ENCODE results near the gene RABL6. TPM values are rescaled to one million over a fixed set of nuclear protein-coding genes. Genes with fewer than 3 reads are reported as not detected.
A peak's percentile ranks its signal among the peaks of the same experiment; 100 is the strongest.
"Not testable (repeated sequence)": the region's sequence is repeated elsewhere in the genome, so short reads cannot be mapped to it uniquely, and the experiment has no call there.

Gene RABL6
- total RNA-seq, 1 donor from 2014 or later, result 69.4 TPM

DNA sequence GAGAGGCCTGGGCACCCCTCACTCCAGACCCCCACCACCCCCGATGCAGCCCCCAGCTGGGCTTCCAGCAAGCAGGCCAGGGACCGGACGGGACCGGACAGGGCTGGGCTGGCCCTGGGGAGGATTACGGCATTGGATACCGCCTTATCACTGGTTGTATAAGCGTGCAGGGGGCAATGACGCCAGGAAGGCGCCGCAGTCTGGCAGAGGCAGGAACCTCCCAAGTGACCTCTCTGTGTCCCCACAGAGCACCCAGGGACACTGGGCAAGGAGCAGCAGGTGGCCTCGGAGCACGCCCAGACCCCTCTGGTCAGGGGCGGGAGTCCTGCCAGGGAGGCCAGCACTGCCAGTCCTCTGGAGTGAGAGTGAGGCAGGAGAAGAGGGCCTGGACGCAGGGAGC is 42.7 kb upstream of the RABL6 start:
- H3K27me3 Mint-ChIP-seq (ENCODE audit: low read depth, unreplicated experiment), result peaks cover 15% of the 10 kb centered on the region
- DNase-seq (ENCODE audit: low read depth), result no peak
- H3K9ac ChIP-seq (ENCODE audit: low read length), result no peak overlapping the region
- H3K27ac Mint-ChIP-seq (ENCODE audit: unreplicated experiment), result no peak overlapping the region
- no peaks in the 10 kb centered on the region for H3K9me3 Mint-ChIP-seq (ENCODE audit: unreplicated experiment)
- no peak overlapping the region for H3K27ac ChIP-seq (ENCODE audit: low read depth, low read length)
- H3K4me3 ChIP-seq (ENCODE audit: insufficient read depth, low read depth, low read length), result no peak overlapping the region
- H4K20me1 ChIP-seq (ENCODE audit: insufficient read depth, low read length), result no peaks in the 10 kb centered on the region
- no peaks in the 10 kb centered on the region for H3K9me3 ChIP-seq (ENCODE audit: insufficient read depth, low read depth, low read length)
- no peaks in the 10 kb centered on the region for H3K4me1 ChIP-seq (ENCODE audit: insufficient read depth, low read length)
- H3K79me2 ChIP-seq (ENCODE audit: insufficient read depth, low read length), result no peaks in the 10 kb centered on the region
- no peaks in the 10 kb centered on the region for H3K36me3 ChIP-seq (ENCODE audit: insufficient read depth, low read length)
- H3K4me1 Mint-ChIP-seq (ENCODE audit: low read depth, unreplicated experiment), result no peaks in the 10 kb centered on the region
- TF ChIP-seq CTCF (IDR thresholded peaks at IDR 0.05; ENCODE audit: insufficient read depth, low read depth, low read length) (no peak), EZH2 (IDR thresholded peaks at IDR 0.05; ENCODE audit: insufficient read depth, low read length) (no peak)
- H3K27me3 ChIP-seq (ENCODE audit: insufficient read depth, low read length), result peaks cover 3% of the 10 kb centered on the region
- FAIRE-seq, result no peak
- H2AFZ ChIP-seq (ENCODE audit: low read depth, low read length), result no peak overlapping the region
- no peaks in the 10 kb centered on the region for H3K36me3 Mint-ChIP-seq (ENCODE audit: low read depth, unreplicated experiment)
- no peak overlapping the region for H3K4me3 Mint-ChIP-seq (ENCODE audit: unreplicated experiment)
- no peak overlapping the region for H3K4me2 ChIP-seq (ENCODE audit: low read length)

- H3K36me3 Mint-ChIP-seq (ENCODE audit: low read depth, unreplicated experiment); H3K27ac ChIP-seq (ENCODE audit: low read depth, low read length); H3K27me3 ChIP-seq (ENCODE audit: insufficient read depth, low read length); H3K27ac Mint-ChIP-seq (ENCODE audit: unreplicated experiment); H4K20me1 ChIP-seq (ENCODE audit: insufficient read depth, low read length); H3K4me2 ChIP-seq (ENCODE audit: low read length); DNase-seq (ENCODE audit: low read depth); FAIRE-seq; H2AFZ ChIP-seq (ENCODE audit: low read depth, low read length); H3K4me3 Mint-ChIP-seq (ENCODE audit: unreplicated experiment); H3K9me3 ChIP-seq (ENCODE audit: insufficient read depth, low read depth, low read length); H3K4me1 ChIP-seq (ENCODE audit: insufficient read depth, low read length); H3K4me1 Mint-ChIP-seq (ENCODE audit: low read depth, unreplicated experiment); H3K4me3 ChIP-seq (ENCODE audit: insufficient read depth, low read depth, low read length); H3K79me2 ChIP-seq (ENCODE audit: insufficient read depth, low read length); H3K36me3 ChIP-seq (ENCODE audit: insufficient read depth, low read length); H3K9me3 Mint-ChIP-seq (ENCODE audit: unreplicated experiment); H3K9ac ChIP-seq (ENCODE audit: low read length): not testable (repeated sequence)
- peaks cover 15% of the 10 kb centered on the region for H3K27me3 Mint-ChIP-seq (ENCODE audit: low read depth, unreplicated experiment)
Observed at GRCh38 chr9:136765745-136766409, 41.9 kb upstream of the RABL6 start.

DNA sequence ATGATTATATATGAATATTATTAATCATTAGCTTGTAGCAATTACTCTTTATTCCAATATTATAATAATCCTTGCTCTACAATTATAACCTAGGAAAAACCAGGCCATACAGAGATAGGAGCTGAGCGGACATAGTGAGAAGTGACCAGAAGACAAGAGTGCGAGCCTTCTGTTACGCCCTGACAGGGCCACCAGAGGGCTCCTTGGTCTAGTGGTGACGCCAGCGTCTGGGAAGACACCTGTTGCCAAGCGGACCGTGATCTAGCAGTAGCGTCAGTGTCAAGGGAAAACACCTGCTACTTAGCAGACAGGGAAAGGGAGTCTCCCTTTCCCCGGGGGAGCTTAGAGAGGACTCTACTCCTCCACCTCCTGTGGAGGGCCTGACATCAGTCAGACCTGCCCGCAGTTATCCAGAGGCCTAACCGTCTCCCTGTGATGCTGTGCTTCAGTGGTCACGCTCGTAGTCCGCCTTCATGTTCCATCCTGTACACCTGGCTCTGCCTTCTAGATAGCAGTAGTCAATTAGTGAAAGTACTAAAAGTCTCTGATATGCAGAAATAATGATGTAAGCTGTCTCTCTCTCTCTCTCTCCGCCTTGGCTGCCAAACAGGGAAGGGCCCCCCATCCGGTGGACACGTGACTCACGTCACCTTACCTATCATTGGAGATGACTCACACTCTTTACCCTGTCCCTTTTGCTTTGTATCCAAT is 41.2 kb upstream of the RABL6 start:
- not testable (repeated sequence) for H3K4me3 ChIP-seq (ENCODE audit: insufficient read depth, low read depth, low read length); H3K27ac ChIP-seq (ENCODE audit: low read depth, low read length); H4K20me1 ChIP-seq (ENCODE audit: insufficient read depth, low read length); H3K4me2 ChIP-seq (ENCODE audit: low read length); H3K36me3 ChIP-seq (ENCODE audit: insufficient read depth, low read length); H3K9me3 ChIP-seq (ENCODE audit: insufficient read depth, low read depth, low read length); H3K79me2 ChIP-seq (ENCODE audit: insufficient read depth, low read length); H3K27ac Mint-ChIP-seq (ENCODE audit: unreplicated experiment); H3K4me1 ChIP-seq (ENCODE audit: insufficient read depth, low read length); H3K27me3 ChIP-seq (ENCODE audit: insufficient read depth, low read length); H3K4me1 Mint-ChIP-seq (ENCODE audit: low read depth, unreplicated experiment); H2AFZ ChIP-seq (ENCODE audit: low read depth, low read length); FAIRE-seq; H3K9ac ChIP-seq (ENCODE audit: low read length); H3K9me3 Mint-ChIP-seq (ENCODE audit: unreplicated experiment); H3K36me3 Mint-ChIP-seq (ENCODE audit: low read depth, unreplicated experiment)
- H3K4me3 Mint-ChIP-seq (ENCODE audit: unreplicated experiment), result peak overlapping the region; percentile 45
- peaks cover 15% of the 10 kb centered on the region for H3K27me3 Mint-ChIP-seq (ENCODE audit: low read depth, unreplicated experiment)
- peak; percentile 20 for DNase-seq (ENCODE audit: low read depth)
